BLaER1 treated with 17β-estradiol and CSF1 and Interleukin-3, amounts not matched to agents 10 nM and 100 nM (cell line): ENCODE data around the gene MCFD2.

ENCODE experiments used
- H3K27ac ChIP-seq, 11 experiments: shearing (Covaris generic); formaldehyde crosslinking; 2 replicates each; pipeline ENCODE4 v1.8.1; 2022
- H3K27me3 ChIP-seq, 11 experiments: shearing (Covaris generic); formaldehyde crosslinking; 2 replicates each; pipeline ENCODE4 v1.8.1; 2022
- H3K36me3 ChIP-seq, 11 experiments: shearing (Covaris generic); formaldehyde crosslinking; 2 replicates each; pipeline ENCODE4 v1.8.1; 2022
- H3K4me1 ChIP-seq, 10 experiments: shearing (Covaris generic); formaldehyde crosslinking; 2 replicates each; pipeline ENCODE4 v1.8.1; 2022
- H3K4me2 ChIP-seq, 11 experiments: shearing (Covaris generic); formaldehyde crosslinking; 2 replicates each; pipeline ENCODE4 v1.8.1; 2022
- H3K4me3 ChIP-seq, 10 experiments: shearing (Covaris generic); formaldehyde crosslinking; 2 replicates each; pipeline ENCODE4 v1.8.1; 2022
- H3K9ac ChIP-seq, 11 experiments: shearing (Covaris generic); formaldehyde crosslinking; 2 replicates each; pipeline ENCODE4 v1.8.1; 2022
- H3K9me3 ChIP-seq, 11 experiments: shearing (Covaris generic); formaldehyde crosslinking; replicated peaks in 1 of 11; 2 replicates each; pipeline ENCODE4 v1.8.1; 2022
- H4K20me1 ChIP-seq, 11 experiments: shearing (Covaris generic); formaldehyde crosslinking; 2 replicates each; pipeline ENCODE4 v1.8.1; 2022
- Cebpa-rat ChIP-seq, 11 experiments: shearing (Covaris generic); IDR thresholded peaks; 2 replicates each; pipeline ENCODE4 v1.8.1; 2022

MCFD2 gene

DNA sequence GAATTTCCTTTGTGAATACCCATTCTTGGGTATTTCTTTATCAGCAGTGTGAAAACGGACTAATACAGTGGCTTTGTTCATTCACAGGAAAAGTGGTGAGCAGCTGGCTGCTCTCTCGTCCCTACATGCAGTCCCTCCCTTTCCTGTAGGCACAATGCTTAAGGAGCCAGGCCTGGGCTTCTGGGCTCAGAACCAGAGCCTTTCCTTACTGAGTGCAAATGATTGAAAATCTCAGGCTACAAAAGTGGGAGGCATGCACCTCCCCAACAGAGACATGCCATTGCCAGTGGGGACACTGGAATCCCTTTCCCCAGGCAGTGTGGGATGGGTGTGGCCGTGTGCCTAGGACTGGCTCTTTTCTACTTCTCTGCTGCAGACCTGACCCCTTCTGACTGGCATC lies 61.3 kb downstream of the MCFD2 start:
- Histone ChIP-seq H3K27me3 (no peaks in the 10 kb centered on the region), H3K9me3 (0 out of 22 replicates have a peak, but pooled peaks cover 0 to 7% (median 0%) of the 10 kb centered on the region in 11 experiments), H3K9ac (no peak overlapping the region), H3K4me1 (peaks cover 0 to 8% (median 5%) of the 10 kb centered on the region in 10 experiments; a peak in 17 of 20 replicates), H4K20me1 (no peaks in the 10 kb centered on the region), H3K4me3 (no peak overlapping the region), H3K36me3 (no peaks in the 10 kb centered on the region), H3K27ac (no peak overlapping the region), H3K4me2 (no peak overlapping the region)
- TF ChIP-seq Cebpa-rat (IDR thresholded peaks at IDR 0.05): no peak

DNA sequence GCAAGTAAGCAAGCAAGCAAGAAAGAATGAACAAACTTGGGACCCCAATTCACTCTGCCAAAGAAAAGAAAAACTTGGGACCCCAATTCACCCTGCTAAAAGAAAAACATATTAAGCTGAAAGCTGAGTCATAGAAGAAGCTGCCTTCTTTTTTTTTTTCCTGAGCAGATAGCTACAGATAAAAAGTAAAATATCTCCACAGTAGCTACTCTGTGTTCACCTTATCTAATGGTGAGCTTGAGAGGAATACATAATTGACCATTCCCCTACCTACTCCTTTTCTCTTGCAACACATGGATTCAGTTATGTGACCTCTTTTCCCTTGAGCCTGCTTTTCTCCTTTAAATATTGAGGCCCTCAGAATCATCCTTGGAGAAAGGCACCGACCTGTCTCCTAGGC lies 63.0 kb downstream of the MCFD2 start:
- Histone ChIP-seq H3K27me3 (no peaks in the 10 kb centered on the region), H3K27ac (no peak overlapping the region), H3K4me2 (no peak overlapping the region), H3K36me3 (no peaks in the 10 kb centered on the region), H3K9me3 (0 out of 22 replicates have a peak, but pooled peaks cover 0 to 7% (median 0%) of the 10 kb centered on the region in 11 experiments), H3K4me3 (no peak overlapping the region), H3K9ac (no peak overlapping the region), H4K20me1 (no peaks in the 10 kb centered on the region), H3K4me1 (peaks cover 16 to 25% (median 22%) of the 10 kb centered on the region in 10 experiments)
- TF ChIP-seq Cebpa-rat (IDR thresholded peaks at IDR 0.05): no peak

DNA sequence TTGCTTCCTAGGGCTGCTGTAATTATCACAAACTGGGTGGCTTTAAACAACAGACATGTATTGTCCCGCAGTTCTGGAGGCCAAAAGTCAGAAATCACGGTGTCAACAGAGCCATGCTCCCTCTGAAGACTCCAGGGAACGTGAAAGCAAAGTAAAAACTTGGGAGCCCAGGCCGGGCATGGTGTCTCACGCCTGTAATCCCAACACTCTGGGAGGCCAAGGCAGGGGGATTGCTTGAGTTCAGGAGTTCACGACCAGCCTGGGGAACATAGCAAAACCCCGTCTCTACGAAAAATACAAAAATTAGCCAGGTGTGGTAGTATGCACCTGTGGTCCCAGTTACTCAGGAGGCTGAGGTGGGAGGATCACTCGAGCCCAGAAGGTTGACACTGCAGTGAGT lies 63.5 kb downstream of the MCFD2 start:
- Histone ChIP-seq H4K20me1 (no peaks in the 10 kb centered on the region), H3K4me2 (no peak overlapping the region), H3K4me1 (peaks cover 18 to 29% (median 26%) of the 10 kb centered on the region in 10 experiments), H3K9me3 (0 out of 22 replicates have a peak, but pooled peaks cover 0 to 7% (median 0%) of the 10 kb centered on the region in 11 experiments), H3K9ac (no peak overlapping the region), H3K4me3 (no peak overlapping the region), H3K36me3 (no peaks in the 10 kb centered on the region), H3K27ac (no peak overlapping the region), H3K27me3 (no peaks in the 10 kb centered on the region)
- TF ChIP-seq Cebpa-rat (IDR thresholded peaks at IDR 0.05): no peak
